Stimulated activated naive CD8-positive, alpha-beta T cell treated with anti-CD3 and anti-CD28 coated beads, Interleukin-15, Interleukin-2, amounts not matched to agents 100 U/mL and 50 U/mL, for 24 hours (primary cell): ENCODE measurements around the gene GNAO1.

Experiments
- ATAC-seq: fragments of 150-1000 bp; cut with Tn5 transposase; one replicate; pipeline ENCODE4 v1.10.0; 2021
- DNase-seq: peaks from one replicate; pipeline ENCODE4 v3.0.0; 2021

Gene GNAO1

DNA sequence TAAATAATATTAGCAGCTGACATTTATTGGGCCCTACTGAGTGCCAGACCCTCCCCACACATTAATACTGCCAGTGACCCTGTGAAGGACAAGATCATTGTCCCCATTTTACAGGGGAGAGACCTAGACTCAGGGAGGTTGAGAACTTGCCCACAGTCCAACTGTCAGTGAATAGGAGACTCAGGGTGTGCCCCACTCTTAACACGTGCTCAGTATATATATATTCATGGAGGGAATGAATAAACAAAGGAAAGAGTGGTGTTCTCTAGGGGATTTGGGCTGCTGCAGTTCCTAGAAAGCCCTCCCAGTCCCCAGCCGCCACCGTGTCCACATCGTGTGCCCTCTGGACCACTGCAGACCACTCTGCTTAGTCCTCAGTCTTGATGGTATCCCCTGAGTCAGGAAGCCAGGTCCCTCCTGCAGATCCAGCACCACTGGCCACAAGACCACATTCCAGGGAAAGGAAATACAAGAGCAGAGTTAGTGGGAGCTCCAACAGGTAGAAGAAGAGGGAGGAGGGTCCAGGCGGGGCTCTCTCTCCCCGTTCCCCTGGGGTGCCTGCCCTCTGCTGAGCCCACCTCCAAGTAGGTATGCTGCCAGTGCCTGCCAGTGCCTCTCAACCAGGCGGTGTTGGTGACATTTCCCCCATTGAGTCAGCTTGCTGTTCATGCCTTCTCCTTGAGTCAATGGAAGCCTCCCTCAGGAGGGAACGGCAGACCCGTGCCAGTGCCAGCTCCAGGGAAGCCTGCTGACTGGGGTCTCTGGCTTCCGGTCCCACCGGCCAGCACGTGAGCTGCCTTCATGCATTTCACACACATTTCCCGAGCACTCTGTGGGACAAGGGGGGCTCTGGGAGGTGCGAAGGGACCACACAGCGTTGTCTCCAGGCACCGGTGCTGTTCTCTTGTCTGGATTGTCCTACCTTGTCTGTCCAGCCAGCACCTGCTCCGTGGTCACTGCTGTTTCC, 75.6 kb downstream of the GNAO1 start:
- ATAC-seq (no peak), DNase-seq (no peak)

GRCh38 chr16:56267888-56268287, 76.6 kb downstream of the GNAO1 start:
- ATAC-seq (no peak), DNase-seq (no peak)

DNA sequence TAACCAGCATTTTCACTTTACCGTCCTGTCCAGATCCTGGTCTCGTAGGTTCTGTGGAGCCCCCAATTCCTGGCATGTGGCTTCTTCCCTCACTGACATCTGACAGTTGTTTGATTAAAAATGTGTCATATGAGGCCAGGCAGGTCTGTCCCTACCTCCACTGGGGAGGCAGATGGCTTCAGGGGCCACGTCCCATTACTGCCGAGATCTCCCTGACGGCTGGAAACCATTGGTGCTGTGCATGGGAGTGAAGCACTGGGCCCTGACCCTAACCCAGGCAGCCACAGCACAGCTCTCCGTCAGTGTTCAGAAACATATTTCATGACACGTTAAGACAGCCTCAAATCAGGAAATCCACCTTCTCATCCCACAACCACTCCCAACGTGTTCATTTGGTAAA, 77.5 kb downstream of the GNAO1 start:
- DNase-seq (no peak), ATAC-seq (no peak)

DNA sequence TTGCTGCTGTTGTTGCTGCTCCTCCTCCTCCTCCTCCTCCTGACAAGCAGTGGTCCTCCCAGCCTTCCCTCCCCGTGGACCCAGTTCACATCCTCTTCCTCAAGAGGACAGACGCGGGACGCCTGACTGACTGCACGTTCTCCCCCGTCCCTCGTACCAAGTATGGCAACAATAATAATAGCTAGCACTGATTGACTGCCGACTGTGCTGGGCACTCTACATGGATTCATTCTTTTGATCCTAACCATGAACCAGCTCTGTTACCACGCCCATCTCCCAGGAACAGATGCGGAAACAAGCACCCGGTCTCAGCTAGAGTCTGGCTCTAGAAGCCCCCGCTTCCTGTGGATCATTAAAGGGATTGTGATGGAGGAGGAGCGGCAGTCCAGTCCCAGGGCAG, 78.0 kb downstream of the GNAO1 start:
- ATAC-seq (no peak), DNase-seq (no peak)

GRCh38 chr16:56269811-56270684, 78.8 kb downstream of the GNAO1 start:
- no peak for DNase-seq

DNA sequence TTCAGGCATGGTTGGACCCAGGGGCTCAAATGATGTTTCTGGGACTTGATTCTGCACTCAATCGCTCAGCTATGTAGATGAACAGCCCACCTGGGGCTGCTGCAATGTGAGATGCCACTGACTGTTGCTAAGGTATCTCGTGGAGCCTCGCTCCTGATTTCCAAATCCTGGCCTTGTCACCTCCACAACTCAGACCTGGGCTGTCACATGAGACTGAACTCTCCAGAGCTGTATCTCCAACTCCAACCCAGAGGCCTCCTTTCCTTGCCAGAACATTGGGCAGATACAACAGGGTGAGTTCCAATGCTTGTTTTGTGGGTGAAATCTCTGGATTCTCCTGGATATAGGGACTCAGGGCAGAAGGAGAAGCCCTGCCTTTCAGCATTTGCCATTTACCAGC, 79.5 kb downstream of the GNAO1 start:
- ATAC-seq = no peak
- DNase-seq = no peak

More at GRCh38 chr16:56269811-56270684, 78.8 kb downstream of the GNAO1 start:
- no peak for ATAC-seq

DNA sequence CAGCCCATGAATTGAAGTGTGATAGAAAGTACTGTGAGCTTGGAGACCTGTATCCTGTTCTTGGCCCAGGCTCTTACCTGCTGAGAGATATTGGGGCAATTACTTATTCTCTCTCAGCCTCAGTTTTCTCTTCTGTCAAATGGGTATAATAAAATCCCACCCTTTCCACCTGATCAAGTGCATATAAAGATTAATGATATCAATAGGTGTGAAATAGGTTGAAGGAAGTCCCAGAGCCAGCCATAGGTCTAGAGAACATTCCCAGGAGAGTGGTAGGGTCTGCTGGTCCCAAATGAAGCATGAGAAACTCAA, 81.2 kb downstream of the GNAO1 start:
- ATAC-seq (no peak), DNase-seq (no peak)

- ATAC-seq = no peak
- DNase-seq = no peak
Observed at GRCh38 chr16:56273615-56274014, 82.3 kb downstream of the GNAO1 start.

- DNase-seq = no peak
- ATAC-seq = no peak
Observed at GRCh38 chr16:56274369-56274768, 83.1 kb downstream of the GNAO1 start.

DNA sequence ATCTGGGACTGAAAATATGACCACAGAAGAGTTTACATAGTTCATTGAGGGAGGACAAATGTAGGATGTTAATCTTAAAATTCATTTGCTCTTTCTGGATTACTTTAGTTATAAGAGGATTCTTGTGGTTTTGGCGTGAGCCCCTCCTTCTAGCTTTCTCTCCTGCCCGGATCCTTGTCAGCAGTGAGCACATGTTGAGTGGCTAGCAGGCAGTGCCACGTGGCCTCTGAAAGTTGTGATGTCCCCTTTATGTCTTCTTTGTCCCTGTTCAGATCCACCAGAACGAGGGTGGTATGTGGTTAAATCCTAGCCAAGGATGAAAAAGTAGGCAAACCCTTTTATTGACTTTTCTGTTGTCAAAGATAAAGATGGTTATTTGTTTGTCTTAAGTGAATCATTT, 83.8 kb downstream of the GNAO1 start:
- DNase-seq (no peak), ATAC-seq (no peak)

GRCh38 chr16:56275801-56276200, 84.5 kb downstream of the GNAO1 start:
- ATAC-seq (no peak), DNase-seq (no peak)

DNA sequence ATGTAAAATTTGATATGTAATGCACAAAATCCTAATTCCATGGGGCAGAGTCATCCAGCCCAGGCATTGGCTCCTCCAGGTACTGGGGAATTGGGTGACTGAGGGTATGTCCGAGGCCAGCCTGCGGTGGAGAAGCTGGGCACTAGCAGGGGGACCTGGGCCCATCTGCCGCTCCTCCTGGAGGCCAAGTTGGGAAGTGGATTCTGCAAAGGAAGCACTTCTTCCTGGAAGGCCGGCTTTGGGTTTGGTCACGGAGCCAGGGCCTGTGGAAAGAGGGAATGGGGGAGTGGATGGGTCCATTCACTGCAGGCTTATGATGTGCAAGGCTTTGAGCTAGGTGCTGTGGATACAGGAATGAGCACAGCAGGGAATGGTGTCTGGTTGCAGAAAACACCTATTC, 85.8 kb downstream of the GNAO1 start:
- no peak for ATAC-seq
- no peak for DNase-seq

DNA sequence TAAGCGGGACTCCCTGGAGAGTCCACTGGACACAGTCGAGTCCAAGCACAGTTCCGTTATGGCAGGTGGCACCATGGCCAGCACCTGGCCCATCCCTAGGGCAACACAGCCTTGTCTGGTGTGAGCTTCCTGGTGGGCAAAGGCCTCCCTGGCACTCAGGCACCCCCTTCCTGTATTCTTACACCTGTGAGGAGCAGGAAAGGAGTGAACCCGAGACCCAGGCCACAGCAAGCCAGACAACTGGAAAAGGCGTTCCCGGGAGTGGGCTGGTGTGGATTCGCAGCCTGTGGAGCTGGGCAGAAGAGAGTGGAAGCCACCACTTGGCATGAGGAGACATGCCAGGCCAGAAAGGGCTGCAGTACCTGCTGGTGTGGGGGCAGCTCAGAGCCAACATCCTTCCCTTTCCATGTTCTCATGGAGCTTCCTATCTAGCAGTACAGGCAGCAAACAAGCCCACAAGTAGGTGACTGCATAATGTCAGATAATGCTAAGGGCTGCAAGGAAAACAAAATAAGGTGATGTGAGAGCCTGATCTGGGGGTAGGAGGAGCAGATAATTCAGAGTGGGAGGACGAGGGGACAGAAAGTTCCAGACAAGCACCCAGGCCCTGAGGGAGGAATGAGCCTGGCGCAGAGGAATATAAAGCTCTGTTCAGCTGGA, 87.0 kb downstream of the GNAO1 start:
- DNase-seq (no peak), ATAC-seq (no peak)

DNA sequence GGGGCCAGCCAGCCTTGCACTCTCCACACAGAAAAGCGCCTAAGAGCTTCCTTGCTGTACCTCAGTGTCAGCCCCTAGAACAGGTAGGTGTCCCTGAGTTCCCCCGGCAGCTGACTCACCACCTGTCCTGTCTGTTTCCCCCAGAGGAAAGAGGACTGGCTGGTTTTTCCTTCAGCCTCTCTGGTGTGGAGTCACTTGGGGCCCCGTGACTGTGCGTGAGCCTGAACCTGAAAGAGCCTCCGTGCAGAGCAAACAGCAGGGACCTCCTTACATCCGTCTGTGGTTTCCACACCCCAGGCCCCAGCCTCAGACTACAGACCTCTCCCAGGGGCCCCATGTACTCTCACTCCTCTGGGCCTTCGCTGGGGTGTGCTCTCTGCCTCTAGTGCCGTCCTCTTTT, 87.8 kb downstream of the GNAO1 start:
- ATAC-seq = peak; percentile 96
- DNase-seq = peak; percentile 64

GRCh38 chr16:56279914-56280313, 88.6 kb downstream of the GNAO1 start:
- ATAC-seq (no peak), DNase-seq (no peak)

DNA sequence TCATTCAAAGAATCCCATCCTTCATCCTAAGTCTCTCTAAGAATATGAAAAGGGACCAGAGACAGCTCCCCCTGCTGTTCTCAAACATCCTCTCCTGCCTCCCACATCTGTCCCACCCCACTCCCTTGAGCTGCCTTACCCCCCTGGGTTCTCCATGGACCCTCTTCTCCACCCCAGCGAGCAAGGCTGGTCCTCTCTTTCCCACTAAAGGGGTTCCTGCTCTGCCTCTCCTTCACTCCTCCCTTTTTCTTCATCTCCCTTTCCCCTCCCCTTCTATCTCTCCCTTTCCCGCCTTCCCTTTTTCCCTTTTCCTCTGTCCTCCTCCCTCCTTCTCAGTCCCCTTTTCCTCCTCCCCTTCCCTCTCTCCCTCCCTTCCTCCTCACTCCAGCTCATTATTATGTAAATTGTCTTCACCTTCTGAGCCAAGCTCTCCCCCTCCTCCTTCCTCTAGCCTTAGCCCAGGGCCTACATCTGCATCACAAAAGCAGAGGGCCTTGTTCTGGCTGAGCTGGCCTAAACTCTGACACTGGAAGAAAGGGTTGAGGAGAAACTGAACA, 90.0 kb downstream of the GNAO1 start:
- DNase-seq = no peak
- no peak for ATAC-seq

- DNase-seq (no peak), ATAC-seq (no peak)
Observed at GRCh38 chr16:56282451-56282850, 91.2 kb downstream of the GNAO1 start.

GRCh38 chr16:56284521-56284920, 93.2 kb downstream of the GNAO1 start:
- no peak for DNase-seq
- no peak for ATAC-seq

DNA sequence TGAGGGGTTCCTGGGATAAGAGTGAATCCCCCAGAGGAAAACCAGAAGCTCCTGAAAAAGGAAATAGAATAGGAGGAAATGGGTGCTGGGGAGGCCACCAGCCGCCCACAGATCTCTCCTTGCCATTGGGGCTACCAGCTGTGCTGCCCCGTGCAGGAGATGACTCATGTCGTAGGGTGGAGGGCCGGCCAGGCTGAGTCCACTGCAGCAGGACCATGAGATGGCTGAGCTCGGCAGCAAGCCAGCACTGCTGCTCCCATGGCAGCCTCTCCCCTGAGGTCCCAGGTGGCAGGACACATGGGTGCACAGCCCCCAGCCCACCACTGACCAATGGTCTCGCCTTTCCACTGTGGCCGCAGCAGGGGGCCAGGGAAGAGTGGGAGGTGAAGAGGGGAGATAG, 95.5 kb downstream of the GNAO1 start:
- DNase-seq (no peak), ATAC-seq (no peak)

GRCh38 chr16:56288019-56288418, 96.7 kb downstream of the GNAO1 start:
- ATAC-seq (no peak), DNase-seq (no peak)

- no peak for DNase-seq
- no peak for ATAC-seq
Observed at GRCh38 chr16:56289416-56289815, 98.1 kb downstream of the GNAO1 start.

GRCh38 chr16:56289862-56290261, 98.6 kb downstream of the GNAO1 start:
- no peak for DNase-seq

More at GRCh38 chr16:56289862-56290261, 98.6 kb downstream of the GNAO1 start:
- no peak for ATAC-seq
